NB4 (cell line): ENCODE data around the gene TTLL1.

Experiments
- DNase-seq: peaks from one replicate; pipeline ENCODE4 v3.0.0; 2010; ENCODE audit warnings: low read depth
- H3K4me3 ChIP-seq: one replicate; pipeline ENCODE4 v1.5.1; 2011; ENCODE audit warnings: mild to moderate bottlenecking, low read depth, low read length, moderate library complexity
- CTCF ChIP-seq: IDR thresholded peaks from one replicate; pipeline ENCODE4 v1.5.1; 2012; ENCODE audit warnings: low read depth, low read length
- MAX ChIP-seq: IDR thresholded peaks from 2 replicates; pipeline ENCODE4 v1.6.1; 2011; ENCODE audit warnings: low read depth, low read length
- MYC ChIP-seq: IDR thresholded peaks from 2 replicates; pipeline ENCODE4 v1.6.1; 2011; ENCODE audit warnings: low read depth, low read length
- POLR2A ChIP-seq: IDR thresholded peaks from 2 replicates; pipeline ENCODE4 v1.6.1; 2011; ENCODE audit warnings: mild to moderate bottlenecking; ENCODE audit not compliant: insufficient read length; ENCODE audit errors: extremely low read depth

Gene TTLL1

DNA sequence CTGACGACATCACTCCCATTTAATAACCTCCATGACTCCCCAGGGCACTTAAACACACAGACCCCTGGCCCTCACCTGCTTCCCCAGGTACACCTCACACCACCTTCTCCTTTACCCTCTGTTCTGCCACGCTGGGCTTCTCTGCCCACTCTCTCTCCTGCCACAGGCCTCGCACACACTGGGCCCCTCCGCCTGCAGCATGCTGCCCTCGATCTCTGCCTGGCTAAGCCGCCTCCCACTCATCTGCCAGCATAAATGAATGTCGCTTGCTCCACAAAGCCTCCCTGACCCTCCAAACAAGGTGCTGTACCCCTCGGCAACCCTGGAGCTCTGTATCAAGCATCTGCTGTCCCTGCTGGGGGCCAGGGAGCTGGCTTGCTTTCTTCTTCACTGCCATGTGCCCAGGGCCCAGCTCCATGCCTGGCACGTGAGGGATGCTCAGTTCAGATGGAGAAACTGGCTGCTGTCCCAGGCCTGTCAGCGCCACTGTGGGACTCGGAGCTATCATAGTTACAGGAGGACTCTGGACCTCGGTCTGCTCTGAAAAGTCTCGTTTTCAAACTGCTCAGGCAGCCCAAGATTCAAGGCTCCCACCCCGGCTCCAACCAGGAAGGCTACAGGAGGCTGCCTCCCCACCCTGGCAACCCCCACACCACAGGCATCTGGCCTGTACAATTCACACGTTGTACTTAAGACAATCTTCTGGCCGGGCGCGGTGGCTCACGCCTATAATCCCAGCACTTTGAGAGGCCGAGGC, 11.9 kb downstream of the TTLL1 start:
- TF ChIP-seq MAX, result no peak
- H3K4me3 ChIP-seq, result no peak overlapping the region
- DNase-seq, result no peak

- no peak for DNase-seq
- TF ChIP-seq MAX, result no peak
- TF ChIP-seq MYC, result no peak
- TF ChIP-seq POLR2A, result no peak
- TF ChIP-seq CTCF, result no peak
- no peak overlapping the region for H3K4me3 ChIP-seq
These were observed 22.3 kb downstream of the TTLL1 start for GRCh38 chr22:43066844-43067385.

DNA sequence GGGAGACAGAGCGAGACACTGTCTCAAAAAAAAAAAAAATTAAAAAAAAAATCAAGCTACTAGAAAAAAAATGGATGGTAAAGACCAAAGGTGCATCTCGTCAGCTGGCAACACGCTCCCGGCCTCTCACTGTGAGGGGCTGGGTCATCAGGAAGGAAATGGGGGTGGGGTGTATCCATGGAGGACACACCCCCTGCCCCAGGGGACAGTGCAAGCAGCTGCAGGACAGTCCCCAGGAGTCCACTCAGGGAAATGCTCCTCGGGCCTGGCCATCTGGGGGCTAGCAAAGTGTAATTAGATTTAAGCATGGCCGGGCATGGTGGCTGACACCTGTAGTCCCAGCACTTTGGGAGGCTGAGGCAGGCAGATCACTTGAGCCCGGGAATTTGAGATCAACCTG, 23.1 kb downstream of the TTLL1 start:
- no peak overlapping the region for H3K4me3 ChIP-seq
- no peak for DNase-seq
- no peak for TF ChIP-seq MAX

- TF ChIP-seq CTCF (peak; percentile 83), POLR2A (no peak)
- H3K4me3 ChIP-seq, result no peak overlapping the region
- DNase-seq, result peak; percentile 56
These were observed 29.0 kb downstream of the TTLL1 start for GRCh38 chr22:43060183-43060582.

DNA sequence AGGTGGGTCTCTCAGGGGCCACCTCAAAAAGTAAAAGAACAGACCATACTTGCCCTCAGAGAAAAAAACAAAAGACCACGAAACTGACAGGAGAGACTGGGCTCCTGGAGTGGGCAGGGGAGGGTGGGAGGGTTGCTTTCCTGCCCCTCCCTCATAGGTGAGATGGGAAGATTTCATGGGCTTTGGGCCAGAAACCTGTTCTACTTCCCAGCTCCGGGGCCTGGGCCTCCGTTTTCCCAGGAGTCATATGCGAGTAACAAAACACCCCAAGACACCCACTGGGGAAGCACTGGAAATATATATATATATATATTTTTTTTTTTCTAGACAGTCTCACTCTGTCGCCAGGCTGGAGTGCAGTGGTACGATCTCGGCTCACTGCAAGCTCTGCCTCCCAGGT, 31.6 kb downstream of the TTLL1 start:
- H3K4me3 ChIP-seq, result no peak overlapping the region
- TF ChIP-seq CTCF (no peak), MYC (no peak), MAX (no peak), POLR2A (no peak)
- no peak for DNase-seq

DNA sequence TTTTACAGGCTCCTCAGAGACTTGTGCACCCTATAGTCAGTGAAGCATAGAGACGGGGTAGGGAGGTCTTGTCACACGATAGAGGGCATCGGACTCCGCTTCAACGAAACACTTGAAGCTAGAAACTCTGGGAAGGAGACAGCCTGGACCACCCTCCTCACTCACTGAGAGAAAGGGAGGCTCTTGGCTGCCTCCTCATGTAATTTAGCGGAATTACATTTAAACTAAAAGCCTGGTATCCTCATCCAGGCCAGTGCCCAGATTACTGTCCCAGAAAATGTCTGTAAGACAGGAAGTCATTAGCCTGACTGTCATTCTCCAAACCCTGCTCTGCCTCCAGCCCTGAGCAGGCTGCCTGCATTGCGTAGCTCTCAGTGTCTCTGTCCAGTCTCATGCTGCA, 36.0 kb downstream of the TTLL1 start:
- H3K4me3 ChIP-seq, result no peak overlapping the region
- peak; percentile 42 for DNase-seq
- TF ChIP-seq MYC (no peak), MAX (no peak), CTCF (peak; percentile 40)

- no peak overlapping the region for H3K4me3 ChIP-seq
- peak; percentile 16 for DNase-seq
- TF ChIP-seq MYC (no peak), CTCF (peak; percentile 11)
These were observed 38.2 kb downstream of the TTLL1 start for GRCh38 chr22:43050995-43051394.
